Hematopoietic multipotent progenitor cell treated with erythropoietin and hydrocortisone succinate and interleukin-3 and kit ligand, for 4 days (in vitro differentiated cells): Measurements from ENCODE around the gene ARHGAP23.
"Not testable (repeated sequence)": the region's sequence is repeated elsewhere in the genome, so short reads cannot be mapped to it uniquely, and the experiment has no call there.

Experiments
- DNase-seq: peaks from one replicate; pipeline ENCODE4 v3.0.0-alpha.2; 2015

Gene ARHGAP23

GRCh38 chr17:38461683-38462082 lies 33.4 kb downstream of the ARHGAP23 start:
- DNase-seq = no peak

DNA sequence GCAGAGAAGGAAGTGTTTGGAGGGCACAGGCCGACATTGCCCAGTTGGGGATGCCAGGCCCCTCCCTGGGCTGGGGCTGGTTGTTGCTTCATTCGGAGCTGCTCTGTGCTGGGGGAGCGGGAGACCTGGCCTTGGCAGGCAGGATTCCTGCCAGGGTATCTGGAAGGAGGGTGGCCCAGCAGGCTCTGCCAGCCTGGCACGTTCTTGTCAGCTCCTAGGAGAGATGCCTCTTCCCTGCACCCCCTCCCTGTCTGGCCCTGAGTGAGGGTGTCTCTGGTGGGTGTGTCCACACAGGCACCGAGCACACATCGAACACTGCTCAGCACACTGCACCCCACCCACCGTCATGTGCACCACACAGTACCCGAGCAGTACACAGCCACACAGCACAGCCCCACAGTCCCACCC lies 35.2 kb downstream of the ARHGAP23 start:
- peak; percentile 18 for DNase-seq

DNA sequence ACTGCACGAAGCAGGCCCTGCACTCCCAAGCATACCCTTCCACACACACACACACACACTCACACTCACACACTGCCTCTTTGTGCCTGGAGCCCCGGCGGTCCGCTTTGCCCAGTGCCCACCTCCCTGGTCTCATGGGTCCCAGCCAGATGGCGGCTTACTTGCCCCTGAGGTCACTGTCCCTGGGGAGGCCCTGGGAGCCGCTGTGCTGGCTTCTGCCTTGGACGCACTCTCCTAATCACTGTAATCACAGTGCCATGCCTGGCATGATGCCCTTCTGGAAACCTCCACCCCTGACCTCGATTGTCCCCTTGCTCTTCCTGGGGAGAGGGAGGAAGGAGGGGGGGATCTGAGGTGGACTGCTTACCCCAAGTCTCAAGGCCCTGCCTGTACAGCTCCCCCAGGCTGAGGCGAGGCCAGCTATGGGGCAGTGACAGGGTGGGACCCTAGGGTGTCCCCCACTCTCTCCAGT lies 36.0 kb downstream of the ARHGAP23 start:
- peak; percentile 22 for DNase-seq

- peak; percentile 64 for DNase-seq
Measured at GRCh38 chr17:38464723-38465390, 36.6 kb downstream of the ARHGAP23 start.

DNA sequence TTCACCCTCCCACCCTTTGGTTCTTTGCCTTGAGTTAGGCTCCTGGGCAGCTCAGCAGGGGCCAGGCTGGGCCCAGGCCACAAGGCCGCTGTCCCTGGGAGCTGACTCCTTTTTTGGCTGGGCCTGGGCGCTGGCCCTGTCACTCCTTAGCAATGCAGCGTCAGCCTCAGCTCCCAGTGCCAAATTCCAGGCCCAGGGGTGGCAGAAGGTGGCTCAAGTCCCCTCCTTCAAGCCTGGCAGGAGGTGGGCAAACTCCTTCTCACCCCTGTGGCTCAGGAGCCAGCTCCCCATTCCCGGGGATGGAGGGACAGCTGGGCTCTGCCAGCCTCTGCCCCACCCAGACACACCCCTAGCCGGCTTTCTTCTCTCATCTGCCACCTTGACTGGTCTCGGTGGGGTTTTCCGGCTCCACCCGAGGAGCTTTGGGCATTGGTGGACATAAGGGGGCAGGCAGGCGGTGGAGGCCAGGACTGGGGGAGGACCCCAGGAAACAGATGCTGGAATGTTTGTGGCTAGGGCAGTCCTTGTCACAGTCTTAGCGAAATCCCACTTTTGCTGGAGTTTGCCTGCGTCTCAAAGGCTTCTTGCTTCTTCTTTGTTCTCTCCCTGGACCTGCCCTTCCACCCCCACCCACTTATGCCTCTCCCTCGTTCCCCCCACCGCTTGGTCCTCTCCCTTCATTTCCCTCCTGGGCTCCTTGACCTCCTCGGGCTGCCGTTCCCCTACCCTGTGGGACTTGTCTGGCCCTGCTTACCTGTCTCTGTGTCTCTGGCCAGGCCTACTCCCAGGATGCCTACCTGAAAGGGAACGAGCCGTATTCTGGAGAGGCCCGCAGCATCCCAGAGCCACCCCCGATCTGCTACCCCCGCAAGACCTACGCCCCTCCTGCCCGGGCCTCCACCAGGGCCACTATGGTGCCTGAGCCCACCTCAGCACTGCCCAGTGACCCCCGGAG lies 37.4 kb downstream of the ARHGAP23 start:
- DNase-seq = no peak

DNA sequence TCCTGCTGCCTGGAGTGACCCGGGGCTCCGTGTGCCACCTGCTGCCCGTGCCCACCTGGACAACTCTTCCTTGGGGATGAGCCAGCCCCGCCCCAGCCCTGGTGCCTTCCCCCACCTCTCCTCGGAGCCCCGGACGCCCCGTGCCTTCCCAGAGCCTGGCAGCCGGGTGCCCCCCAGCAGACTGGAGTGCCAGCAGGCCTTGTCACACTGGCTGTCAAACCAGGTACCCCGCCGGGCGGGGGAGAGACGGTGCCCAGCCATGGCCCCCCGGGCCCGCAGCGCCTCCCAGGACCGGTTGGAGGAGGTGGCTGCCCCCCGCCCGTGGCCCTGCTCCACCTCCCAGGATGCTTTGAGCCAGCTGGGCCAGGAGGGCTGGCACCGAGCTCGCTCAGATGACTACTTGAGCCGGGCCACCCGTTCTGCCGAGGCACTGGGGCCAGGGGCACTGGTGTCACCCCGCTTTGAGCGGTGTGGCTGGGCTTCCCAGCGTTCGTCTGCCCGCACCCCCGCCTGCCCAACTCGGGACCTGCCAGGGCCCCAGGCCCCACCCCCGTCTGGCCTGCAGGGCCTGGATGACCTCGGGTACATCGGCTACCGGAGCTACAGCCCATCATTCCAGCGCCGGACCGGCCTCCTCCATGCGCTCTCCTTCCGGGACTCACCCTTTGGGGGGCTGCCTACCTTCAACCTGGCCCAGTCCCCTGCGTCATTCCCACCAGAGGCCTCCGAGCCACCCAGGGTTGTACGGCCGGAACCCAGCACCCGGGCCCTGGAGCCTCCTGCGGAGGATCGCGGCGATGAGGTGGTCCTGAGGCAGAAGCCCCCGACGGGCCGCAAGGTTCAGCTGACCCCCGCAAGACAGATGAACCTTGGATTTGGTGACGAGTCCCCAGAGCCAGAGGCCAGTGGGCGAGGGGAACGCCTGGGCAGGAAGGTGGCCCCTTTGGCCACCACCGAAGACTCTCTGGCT lies 38.4 kb downstream of the ARHGAP23 start:
- DNase-seq = no peak

- no peak for DNase-seq
Measured at GRCh38 chr17:38467491-38467890, 39.2 kb downstream of the ARHGAP23 start.

GRCh38 chr17:38469875-38470274 lies 41.6 kb downstream of the ARHGAP23 start:
- DNase-seq = no peak

- not testable (repeated sequence) for DNase-seq
Measured at GRCh38 chr17:38471253-38471652, 43.0 kb downstream of the ARHGAP23 start.

DNA sequence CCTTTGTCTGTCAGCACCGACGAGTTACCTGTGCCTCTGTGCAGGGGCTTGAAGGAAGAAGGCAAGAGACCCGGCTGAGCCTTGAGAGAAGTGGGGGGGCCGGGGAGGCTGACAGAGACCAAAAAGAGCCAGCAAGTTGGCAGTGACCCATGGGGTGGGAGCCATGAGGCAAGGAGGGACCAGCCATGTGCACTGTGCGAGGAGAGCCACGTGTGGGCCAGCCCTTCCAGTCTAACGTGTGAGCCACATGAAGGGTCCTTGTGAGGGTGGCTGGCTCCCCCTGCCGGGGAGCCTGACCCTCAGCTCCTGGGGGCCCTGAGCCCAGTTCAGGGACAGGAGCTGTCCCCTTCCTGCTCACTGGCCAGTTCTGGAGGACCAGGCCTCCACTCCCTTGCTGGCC lies 46.4 kb downstream of the ARHGAP23 start:
- peak; percentile 62 for DNase-seq

DNA sequence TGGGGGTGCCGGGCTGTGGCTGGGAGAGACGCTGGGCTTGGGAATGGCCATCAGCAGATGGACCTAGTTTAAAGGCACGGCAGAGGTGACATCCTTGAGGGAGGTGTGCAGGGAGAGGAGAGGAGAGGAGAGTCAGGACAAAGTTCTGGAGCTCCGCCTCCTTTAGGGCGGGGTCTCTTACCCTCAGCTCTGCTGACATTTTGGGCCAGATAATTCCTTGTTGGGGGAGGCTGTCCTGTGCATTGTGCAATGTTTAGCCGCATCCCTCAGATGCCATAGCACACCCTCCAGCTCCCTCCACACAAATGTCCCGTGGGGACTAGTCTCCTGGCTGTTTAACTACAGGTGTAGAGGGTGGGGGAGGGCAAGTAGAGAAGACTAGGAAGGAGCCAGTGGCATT lies 48.3 kb downstream of the ARHGAP23 start:
- DNase-seq = peak; percentile 30

- DNase-seq = not testable (repeated sequence)
Measured at GRCh38 chr17:38477417-38477816, 49.2 kb downstream of the ARHGAP23 start.

DNA sequence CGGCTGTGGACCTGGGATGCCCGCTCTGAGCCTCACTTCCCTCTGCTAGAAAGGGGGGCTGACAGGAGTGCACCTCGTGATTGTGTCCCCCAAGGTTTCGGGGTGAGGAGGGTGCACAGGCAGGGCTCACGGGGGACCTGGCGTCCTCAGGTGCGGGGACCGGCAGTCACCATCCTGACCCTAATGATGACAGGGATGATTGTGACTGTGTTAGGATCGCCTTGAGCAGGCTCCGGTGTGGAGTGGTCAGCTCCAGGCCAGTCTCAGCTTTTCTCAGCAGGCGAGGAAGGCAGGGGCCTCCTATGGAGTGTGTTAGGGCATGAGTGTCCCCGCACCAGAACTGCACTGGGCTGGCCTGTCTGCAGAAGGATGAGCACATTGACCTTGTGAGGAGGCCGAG lies 49.7 kb downstream of the ARHGAP23 start:
- not testable (repeated sequence) for DNase-seq

DNA sequence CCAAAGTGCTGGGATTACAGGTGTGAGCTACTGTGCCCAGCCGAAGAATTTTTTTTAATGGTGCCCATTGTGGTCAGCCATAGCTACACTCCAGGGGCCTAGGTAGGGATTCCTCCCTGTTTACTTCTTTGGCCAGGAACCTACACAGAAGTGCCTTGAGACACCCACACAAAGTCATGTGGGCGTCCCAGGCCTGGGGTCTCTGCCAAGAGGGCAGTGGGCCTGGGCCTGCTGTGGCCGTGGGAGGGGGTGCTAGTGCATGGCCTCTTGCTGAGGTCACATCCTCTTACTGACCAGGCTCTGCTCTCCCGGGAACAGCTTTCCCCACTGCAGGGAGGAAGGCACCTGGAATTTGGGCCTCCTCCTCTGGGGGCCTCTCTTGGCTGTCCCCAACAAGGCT lies 50.4 kb downstream of the ARHGAP23 start:
- DNase-seq = not testable (repeated sequence)

DNA sequence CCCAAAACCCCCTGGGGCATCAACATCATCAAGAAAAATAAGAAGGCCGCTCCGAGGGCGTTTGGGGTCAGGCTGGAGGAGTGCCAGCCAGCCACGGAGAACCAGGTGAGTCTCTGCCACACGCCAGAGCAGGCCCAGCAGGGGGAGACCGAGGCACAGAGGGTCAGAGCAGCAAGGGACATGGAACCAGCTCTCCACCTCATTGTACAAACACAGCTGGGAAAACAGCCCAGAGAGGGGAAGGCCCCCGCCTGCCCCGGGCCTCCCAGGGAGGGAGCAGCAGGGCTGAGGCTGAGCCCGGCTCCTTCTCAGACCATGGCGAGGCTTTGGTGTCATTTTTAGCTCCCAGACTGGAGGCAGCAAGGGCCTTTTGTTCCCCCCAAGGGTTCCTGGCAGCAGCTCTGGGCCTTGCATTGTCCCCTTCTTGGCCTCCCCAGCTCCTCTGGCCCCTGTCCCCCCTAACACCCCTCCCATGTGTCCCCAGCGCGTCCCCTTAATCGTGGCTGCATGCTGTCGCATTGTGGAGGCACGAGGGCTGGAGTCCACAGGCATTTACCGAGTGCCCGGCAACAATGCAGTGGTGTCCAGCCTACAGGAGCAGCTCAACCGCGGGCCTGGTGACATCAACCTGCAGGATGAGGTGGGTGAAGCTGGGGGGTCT lies 53.9 kb downstream of the ARHGAP23 start:
- not testable (repeated sequence) for DNase-seq

- DNase-seq = not testable (repeated sequence)
Measured at GRCh38 chr17:38482700-38483043, 54.4 kb downstream of the ARHGAP23 start.

DNA sequence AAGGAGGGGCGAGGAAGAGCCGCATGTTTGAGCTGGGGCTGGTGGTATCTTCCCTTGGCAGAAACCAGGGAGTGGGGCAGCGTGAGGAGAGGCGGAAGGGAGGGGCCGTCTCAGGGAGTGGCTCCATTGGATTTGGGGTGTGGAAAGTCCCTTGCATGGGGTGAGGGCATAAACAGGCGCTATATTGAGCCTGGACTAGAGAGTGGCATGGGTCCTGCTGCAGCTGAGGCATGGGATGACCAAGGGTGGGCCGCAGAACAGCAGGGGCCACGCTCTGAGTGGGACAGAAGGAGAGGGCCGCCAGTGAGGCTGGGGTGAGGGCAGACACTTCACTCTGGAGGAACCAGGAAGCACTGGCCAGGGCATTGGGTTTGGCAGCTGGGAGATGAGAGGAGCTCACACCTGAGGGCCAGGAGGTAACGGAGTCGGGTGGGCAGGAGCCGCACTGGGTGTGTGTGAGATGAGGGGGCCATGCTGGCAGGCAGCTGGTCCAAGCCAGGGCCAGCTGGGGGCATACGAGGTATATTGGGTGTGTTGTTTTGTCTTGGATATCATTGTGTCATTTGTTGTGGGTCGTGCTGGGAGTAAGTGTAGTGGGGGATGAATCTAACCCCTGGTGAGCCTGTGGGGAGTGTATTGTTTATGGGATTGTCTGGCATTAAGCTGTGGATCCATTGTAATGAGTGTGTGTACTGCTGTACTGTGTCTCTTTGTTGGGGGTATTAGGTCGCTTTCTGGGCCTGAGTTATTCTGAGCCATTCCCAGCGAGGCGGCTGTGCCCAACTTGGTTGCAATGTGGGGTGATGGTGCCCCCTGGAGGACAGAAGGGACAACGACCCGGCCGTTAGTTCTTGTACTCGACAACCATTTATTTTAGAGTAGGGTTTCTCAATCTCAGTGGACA lies 56.2 kb downstream of the ARHGAP23 start:
- DNase-seq = peak; percentile 84

- no peak for DNase-seq
Measured at GRCh38 chr17:38485146-38485468, 56.8 kb downstream of the ARHGAP23 start.

DNA sequence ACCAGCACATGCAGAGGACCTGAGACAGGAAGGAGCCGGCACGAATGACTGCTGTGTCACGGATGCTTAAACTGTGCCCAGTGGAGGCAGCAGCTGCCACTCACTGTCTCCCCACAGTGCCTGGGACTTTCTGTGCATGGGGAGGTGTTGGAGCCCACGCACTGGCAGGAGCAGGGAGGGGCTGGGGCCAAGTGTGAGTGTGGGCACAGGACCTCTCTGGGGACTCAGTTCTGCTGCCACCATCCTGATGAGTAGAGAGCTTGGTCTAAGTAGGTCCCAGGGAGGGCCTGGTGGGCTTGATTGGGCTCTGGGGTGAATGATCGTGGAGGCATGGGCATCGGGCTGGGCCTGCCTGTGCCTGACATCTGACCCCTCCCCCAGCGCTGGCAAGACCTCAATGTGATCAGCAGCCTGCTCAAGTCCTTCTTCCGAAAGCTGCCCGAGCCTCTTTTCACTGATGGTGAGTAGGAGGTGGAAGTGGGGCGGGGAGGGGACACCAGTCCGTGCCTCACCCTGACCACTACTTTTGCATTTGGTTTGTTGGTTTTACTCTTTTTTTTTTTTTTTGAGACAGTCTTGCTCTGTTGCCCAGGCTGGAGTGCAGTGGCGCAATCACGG lies 57.5 kb downstream of the ARHGAP23 start:
- DNase-seq = not testable (repeated sequence)

DNA sequence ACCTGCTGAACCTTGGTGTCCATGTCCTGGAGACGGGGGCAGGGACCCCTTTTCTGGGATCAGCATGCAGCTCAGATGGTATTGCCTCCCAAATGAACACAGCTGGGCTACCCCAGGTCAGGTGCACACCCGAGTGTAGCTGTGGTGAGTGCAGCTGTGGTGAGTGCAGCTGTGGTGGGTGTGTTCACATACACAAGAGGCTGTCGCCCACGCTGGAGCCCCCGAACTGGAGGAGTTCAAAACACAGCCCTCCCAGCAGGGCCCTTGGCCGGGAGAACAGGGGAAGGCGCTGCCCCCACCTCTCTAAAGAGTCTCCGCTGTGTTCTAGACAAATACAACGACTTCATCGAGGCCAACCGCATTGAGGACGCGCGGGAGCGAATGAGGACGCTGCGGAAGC lies 61.5 kb downstream of the ARHGAP23 start:
- DNase-seq = not testable (repeated sequence)
